Stimulated activated CD4-positive, alpha-beta T cell treated with anti-CD3 and anti-CD28 coated beads, Interleukin-1b, Interleukin-23, amount 100 ng/mL, for 24 hours (primary cell): ENCODE results near the gene CENPP.

Experiments
- DNase-seq, 4 experiments: peaks; one replicate each; pipeline ENCODE4 v3.0.0-alpha.2; 2020; ENCODE audit warnings: low read depth in 4 of 4, low spot score in 1 of 4

CENPP gene

DNA sequence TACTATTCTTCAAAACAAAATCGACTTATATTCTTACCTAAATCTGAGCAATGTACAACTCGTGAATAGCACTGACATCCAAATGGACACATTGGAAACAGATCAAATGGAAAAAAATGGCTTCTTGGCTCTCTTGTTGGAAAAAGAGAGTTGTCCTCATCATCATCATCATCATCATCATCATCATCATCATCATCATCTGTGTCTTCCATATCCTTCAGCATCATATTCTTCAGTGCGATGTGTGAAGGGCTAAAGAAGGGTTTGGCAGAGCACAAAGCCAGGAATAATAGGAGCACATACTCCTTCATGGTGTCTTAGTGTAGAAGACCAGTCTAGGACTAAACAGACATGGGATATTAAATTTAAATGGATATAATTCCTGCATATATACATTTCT lies 148.8 kb downstream of the CENPP start:
- no peak for DNase-seq

DNA sequence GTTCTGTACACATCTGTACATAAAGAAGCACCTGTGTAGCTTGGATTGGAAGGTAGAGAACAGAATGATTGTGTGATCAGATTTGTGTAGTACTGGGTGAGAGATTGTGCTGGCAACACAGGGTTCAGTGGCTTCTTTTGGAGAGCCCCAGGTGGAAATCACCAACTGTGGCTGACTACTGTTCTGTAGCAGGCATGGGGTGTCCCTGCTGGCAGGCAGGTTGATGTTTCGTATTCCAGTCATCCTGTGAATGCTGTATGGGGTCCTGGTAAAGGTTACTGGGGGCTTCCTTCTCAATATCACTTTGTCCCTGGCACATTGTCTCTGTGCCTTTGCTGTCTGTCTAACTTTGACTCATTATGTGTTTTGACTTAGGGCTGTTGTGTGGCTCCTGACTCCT lies 151.2 kb downstream of the CENPP start:
- no peak for DNase-seq

DNA sequence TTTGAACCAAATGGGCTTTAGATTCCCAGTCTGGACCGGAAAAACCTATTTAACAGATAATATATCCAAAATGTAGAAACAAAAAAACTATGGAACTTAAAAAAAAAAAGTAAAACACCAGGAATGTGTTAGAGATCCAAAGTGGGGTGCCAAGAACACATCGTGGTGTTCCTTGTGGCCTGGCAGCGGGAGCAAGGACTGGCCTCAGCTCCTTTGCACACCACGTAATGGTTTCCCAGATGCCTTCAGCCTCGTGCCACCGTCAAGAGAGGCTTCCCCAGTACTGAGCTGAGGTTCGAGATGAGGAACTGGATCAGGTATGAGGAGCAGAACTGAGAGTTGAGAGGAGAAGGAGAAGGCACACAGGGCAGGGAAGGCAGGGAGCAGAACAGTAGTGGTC lies 153.0 kb downstream of the CENPP start:
- no peak for DNase-seq

DNA sequence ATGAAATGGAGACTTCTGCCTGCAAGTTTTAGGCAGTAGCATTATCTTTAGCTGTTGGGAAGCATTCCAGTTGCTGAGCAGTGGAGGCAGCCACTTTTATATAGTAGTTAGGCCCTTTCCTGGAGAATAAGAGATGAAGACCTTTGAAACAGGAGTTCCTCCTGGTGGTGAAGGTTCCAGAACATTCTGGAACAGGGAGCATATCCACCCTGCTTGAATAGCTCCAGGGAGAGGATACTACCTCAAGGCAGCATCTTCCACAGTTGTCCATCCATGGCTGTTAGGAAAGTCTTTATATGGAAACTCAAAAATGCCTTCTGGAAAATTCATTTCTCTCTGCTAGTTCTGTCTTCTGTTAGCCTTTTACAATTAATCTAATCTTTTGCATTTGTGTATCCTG lies 153.6 kb downstream of the CENPP start:
- no peak for DNase-seq

DNA sequence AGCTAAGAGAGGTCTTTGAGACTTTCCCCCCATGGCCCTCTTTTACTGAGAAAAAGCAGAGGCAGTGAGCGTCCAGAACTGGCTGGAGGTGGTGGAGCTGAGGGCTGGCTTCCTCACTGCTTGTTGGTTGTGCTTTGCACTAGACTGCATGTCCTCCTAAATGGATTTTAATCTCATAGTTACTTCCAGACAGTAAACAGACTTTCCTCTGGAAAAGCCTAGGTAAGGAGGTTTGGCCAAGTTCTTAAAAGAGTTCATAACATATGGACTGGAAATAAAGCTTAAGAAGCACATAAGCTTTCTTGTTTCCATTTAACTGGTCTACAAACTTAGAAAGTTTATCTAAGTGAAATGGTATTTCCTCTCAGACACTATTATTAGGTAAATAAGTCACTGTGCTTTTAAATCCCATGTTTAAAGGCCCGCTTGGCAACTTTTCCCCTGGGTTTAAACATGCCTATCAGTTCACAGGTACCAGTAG lies 154.6 kb downstream of the CENPP start:
- no peak for DNase-seq

DNA sequence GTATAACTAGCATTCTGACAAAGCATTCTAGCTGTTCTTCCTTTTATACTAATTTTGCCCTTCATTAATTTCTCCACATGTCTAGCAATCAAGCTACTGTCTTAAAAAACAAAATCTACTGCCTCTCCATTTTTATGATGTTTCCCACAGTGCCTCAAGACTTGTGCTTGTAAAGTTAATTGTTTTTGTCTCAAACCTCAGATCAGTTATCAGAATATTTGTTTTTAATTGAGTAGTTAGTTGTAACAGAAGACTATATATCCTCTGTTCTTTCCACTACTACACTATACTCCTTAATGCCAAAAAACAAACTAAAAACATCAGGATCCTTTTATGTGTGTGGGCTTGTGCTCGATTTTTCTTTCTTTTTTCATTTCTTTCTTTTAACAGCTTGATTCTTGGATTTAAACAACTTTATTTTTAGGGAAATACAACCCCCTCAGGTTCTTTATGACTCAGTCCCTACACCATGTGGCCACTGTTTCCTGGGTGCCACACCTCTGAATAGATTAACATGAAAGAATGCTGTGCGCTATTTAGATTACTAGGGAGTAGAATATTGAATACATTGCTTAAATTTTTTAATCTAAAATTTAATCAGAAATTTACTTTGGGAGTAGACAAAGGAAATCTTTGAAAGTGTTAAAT lies 155.4 kb downstream of the CENPP start:
- no peak for DNase-seq

DNA sequence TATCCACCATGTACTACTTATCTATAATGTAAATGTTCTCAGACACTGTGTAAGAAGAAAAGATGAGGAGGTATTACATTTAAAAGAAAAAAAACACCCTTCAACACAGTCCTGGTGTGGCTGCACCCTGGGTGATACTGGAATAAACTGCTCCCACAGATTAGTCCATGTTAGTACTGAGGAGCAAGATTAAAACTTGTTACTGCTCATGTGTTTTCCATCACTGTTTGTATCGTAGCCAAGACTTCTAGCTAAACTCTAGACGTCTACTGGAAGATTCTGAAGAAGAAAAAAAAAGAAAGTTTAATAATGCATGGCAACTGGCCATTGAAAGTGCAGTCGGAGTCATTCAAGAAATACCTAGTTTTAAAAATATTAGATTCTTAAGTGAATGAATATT lies 156.6 kb downstream of the CENPP start, which contains the start of gene ASPN:
Gene ASPN, minus strand, starts transcription at position 178 of the 400 bp plus-strand sequence.
- DNase-seq = no peak

DNA sequence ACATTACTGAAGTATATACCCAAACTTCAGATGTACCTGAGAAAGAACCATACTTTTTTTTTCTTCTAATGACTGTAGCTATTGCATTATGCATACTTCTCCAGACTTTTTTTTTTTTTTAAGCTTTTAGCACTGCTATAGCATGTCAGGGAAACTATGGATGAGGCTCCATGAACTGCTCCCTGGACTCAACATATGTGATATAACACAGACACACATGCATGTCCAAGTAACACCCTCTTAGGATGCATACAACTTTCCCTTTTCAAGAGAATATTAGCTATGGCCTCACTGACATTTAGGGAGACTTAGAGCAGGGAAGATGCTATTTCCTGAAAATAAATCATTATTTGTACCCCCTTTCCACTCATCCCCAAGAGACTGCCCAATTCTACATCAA lies 157.1 kb downstream of the CENPP start:
- no peak for DNase-seq

DNA sequence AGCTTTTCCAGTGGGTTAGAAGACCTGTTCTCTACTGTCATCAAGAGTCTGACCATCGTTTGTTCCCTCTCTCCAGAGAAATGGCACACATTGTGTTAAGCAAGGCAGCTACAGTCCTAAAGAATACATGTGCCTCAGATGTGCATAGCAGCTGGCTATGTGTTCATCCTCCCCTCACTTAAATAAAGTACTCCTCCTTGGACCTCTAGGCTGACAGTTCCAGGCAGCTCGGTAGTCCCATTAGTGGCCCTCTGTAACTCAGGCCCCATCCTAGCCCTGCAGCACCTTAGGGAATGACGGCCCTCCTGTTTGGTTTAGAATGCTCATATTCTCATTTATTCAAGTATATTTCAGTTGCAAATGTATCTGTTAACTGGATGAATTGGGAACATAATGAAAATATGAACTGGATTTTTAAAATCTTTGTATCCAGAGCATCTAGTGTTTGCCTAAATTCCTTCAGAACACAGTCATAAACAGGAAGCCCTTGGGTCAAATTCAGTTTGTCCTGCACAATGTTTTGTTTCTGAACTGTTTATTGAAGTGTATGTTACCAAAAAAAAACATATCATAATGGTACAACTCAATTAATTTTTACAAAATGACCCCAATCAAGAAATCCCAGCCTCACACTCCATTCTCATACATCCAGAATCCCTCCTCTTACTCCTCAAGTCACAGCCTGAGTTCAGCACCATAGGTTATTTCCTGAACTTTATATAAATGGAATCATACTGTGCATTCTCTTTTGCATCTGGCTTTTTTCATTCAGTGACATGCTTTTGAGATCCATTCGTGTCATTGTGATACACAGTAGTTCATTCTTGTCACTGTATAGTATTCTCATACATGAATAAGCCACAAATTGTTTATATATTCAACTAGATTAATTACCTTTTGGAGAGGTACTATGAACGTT lies 158.1 kb downstream of the CENPP start:
- DNase-seq = no peak

DNA sequence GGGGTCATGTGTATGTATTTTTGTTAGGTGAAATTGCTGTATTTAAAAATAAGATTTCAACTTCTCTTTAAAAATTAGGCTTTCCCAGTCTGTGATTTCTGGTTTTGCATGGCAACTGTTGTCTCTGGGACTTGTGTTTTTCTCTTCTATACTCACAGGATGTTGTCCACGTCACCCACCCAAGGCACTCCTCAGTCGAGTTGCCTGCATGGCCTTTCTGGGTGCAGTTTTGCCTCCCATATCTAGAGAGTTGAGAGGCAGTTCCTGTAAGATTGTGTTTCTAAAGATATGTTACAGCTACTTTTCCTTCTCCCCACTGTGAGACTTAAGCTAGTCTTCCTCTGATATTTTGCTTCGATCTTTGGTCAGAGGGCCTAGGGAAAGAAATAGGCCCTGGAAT lies 158.8 kb downstream of the CENPP start:
- DNase-seq = no peak

DNA sequence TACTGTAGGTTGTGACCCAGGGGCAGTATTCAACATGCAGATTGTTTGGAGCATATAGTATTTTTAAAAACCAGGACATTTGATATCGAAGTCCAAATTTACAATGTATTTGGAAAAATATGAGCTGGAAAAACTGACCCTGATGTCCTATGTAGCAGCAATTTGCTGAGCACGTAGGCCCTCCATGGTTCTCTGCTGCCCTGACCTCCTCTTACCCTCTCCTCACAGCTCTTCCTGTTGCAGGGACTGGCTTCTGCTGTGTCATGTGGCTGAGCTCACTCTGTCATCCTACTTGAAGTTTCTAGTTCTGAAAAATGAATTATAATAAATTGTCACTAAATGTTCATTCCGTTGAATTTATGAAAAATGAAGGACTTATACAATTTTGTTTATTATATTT lies 160.6 kb downstream of the CENPP start:
- DNase-seq = no peak

DNA sequence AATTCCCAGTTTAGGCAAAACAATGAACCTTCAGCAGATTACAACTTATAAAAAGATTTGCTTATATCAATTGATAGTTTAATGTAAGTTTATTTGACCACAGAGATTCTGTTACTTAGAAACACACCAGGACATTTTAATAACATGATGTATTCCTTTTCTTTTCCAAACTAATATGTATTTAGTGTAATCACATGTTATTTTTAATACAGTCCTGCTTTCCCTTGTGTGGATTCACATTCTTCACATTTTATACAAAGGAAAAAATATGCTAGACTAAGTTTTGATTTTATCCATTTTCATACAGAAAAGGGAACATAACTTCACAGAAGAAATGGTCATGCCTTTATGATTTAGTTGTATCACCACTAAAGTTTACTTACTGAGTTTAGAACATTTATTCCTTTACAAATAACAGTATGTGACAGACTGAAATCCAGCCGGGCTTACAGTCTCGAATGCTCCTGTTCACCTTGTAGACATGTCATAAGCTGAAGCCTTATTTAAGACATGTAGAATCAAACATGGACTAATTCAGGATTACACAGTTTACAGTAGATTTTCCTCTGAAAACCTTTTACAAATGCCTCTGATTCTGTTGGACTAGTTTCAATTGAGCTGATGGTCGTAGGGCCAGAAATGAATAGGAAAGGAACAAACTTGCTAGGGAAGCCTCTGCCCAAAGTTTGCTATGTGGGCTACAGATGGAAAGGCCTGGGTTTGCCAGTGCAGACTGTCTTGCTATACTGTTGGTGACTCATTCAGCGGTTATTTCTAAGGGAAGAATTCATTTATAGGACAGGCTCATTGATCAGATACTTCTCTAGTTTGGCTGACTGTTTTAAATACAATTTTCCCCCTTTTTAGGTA lies 163.2 kb downstream of the CENPP start:
- no peak for DNase-seq

DNA sequence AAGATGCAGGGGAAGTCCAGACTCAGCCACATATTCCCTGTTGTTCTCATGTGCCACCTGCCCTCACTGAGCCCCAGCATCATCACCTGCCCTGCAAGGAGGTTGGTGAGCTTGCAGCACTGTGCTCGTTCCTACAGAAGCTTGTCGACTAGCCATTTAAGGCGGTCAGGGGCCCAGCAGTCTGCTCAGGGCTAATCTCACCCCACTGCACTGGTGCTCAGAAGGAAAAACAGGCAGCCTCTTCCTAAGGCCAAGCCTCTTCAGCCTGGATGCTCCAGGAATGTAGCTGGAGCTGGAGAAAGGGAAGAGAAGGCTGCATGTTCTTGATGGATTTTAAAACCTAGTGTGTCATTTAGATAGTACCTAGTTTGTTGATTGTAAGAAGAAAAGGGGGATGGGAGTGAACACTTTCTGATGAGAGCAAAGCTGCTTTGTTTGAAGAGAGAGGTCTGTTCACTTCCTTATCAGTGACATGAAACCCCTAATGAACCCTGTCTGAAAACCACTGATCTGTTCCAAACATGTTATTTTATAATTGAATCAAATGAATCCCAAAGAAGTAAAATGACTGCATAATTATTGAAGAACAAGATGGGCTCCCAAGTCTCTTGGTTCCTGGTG lies 167.1 kb downstream of the CENPP start:
- no peak for DNase-seq

DNA sequence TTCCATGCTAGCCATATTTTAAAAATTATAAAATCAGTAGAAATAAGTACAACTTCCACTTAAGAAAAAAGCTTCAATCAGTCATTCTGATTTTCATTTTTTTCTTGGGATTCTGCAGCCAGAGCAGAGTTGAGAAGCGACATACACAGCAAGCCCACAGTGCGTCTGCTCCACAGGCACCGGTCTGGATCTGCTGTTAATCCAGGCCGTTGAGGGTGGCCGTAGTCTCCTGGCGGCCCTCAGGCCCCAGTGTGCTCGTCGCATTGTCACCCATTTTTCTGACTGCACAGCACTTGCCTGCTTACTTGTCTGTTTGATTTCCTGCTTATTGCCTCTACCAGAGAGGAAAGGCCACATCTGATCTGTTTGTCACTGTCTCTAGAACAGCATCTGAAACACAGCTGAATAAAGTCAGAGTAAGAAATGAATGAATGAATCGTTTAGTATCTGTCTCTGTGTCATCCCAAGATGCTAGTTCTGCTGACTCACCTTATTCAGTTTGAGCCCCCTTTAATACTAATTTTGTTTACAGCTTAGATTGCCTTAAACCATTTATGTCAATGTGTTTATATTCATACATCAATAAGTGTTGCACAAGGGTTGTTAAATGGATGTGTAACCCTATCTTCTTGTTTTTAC lies 168.1 kb downstream of the CENPP start:
- DNase-seq = no peak

DNA sequence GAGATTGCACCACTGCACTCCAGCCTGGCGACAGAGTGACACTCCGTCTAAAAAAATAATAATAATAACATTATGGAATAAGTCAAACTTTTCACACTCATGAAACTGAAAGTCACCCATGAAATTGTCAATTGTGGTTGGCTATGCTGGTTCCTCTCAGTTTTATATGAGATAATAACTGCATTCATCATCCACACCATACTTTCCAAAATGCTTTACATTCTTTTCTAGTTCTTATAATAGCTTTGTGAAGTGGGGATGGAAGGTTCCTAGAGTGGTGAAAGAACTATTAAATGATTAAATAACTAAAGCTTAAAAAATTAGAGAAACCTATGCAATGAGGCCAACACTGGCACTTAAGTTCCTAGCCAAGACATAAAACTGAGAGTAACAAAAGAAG lies 169.1 kb downstream of the CENPP start:
- no peak for DNase-seq

DNA sequence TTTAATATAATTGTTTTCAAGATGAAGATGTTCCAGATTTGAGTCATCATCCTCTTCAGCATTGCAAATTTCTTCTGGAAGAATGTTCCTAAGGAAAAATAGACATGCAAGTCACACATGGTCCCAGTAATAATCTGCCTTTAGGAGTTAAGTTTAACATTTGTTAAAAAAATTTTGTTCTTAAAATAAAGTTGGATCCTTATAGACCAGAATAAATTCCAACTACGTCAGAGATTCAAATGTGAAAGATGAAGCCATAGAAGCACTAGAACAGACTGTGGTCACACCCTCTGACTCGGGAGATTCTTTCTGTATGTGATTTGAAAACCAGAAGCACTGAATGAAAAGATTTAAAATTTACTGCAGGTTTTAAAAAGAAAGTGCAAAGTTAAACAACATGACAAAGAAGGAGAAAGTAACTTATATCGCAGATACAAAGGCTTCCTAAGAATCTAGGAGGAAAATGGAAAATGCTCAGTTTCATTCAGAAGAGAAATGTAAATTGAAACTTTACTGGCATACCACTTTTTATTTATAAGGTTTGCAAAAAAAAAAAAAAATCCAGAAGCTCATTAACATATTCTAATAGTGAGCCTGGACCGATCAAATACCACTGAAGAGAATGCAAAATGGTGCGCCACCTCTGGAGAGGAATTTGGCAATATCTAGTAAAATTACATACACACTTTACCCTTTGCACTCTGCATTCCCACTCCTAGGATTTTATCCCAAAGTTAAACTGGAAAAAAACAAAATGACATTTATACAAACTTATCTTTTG lies 170.8 kb downstream of the CENPP start:
- no peak for DNase-seq

DNA sequence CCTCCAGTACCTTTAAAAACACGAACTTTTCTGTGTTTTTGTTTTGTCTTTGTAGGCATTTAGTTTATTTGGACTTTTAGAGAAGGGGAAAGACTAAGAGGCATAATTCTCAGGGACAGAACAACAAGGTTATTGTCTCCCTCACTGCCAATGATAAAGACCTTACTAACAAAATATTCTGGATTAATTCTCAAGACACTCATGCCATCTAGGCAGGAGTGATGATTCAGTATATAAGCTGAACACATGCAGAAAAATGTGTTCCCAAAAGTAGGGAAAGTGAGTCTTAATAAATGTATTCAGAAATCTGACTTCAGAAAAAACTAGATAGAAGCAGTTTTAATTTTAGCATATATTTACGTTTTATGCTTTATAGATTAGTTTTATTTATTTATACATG lies 173.9 kb downstream of the CENPP start:
- DNase-seq = no peak

DNA sequence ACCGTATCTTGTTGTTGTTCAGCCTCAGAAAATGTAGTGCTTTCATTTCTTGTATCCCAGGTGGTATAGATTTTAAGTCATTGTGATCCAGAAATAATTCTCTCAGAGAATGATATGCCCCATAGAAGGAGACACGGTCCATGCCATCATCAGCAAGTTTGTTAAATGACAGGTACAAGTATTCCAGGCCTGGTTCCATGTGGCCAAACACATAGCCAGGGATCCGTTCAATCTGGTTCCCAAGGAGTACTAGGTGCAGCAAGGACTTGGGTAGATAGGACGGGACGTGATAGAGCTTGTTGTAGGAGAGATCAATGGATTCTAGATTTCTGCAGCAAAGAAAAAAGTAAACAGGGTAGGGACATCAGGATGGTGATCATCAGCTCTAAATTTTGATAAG lies 175.0 kb downstream of the CENPP start:
- no peak for DNase-seq

DNA sequence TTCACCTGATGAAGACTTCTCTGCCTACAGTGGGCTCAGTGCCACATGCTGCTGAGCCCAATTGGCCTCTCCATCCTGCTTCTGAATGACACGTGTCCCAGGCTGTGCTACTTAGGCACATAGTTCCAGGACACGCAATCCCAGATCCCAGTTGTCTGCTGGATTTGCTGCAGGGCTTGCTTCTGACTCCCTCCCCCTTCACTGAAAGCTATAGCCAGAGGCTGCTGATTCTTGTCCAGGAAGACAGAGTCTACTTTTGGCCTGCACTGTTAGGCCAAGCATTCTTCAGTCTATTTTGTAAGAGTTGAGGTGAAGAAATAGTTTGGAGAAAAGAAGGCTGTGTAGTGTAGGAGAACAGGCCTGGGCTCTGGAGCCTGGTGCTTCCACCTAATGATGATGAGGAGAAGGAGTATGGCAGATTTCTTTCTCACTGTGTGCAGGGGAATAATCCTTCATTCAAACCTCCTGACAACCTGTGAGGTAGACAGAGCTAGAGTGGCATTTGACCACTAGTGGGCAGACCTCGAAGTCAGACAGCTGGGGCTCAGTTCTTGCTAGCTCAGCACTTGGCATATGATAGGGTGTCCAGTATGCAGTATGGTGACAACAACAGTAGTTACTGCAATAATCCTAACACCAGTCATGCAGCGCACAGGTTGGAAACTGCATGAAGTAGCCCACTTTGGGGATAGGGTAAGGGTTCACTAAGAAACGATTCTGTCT lies 176.1 kb downstream of the CENPP start:
- DNase-seq = no peak
